ENCODE results near the gene TCF19.

DNA sequence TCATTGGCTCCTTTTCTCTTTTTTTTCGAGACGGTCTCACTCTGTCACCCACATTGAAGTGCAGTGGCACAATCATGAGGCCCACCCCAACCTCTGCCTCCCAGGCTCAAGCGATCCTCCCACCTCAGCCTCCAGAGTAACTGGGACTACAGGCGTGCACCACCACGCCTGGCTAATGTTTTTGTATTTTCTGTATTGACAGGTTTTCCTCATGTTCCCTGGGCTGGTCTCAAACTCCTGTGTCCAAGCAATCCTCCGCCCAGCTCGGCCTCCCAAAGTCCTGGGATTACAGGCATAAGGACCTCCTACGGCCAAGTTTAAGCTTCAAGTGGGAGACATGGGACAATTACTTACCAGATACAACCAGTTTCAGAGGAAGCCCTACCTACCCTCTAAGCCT, 21.5 kb downstream of the TCF19 start:
- TF ChIP-seq GATA2 (IDR thresholded peaks at IDR 0.05; ENCODE audit: low read depth, low read length) (no peak), GATA3 (IDR thresholded peaks at IDR 0.05; ENCODE audit: low read depth, low read length) (no peak)
